OCI-LY1 (cell line): ENCODE data around the gene MED14.

Experiments used
- H2AFZ ChIP-seq: fragments of 200-600 bp; sonication (generic), shearing (Covaris generic); 2 replicates; pipeline ENCODE4 v1.6.0; 2014; ENCODE audit warnings: antibody characterized with exemption, mild to moderate bottlenecking, low read length
- H3F3A ChIP-seq: fragments of 200-600 bp; sonication (generic), shearing (Covaris generic); 2 replicates; pipeline ENCODE4 v1.6.0; 2014; ENCODE audit warnings: mild to moderate bottlenecking, antibody characterized with exemption, low read length, moderate library complexity; ENCODE audit not compliant: insufficient read depth
- H3K27ac ChIP-seq: fragments of 200-600 bp; sonication (generic); 2 replicates; pipeline ENCODE4 v1.5.1; 2014; ENCODE audit warnings: low read length, mixed run types, mild to moderate bottlenecking, low read depth; ENCODE audit not compliant: poor library complexity, severe bottlenecking
- H3K27me3 ChIP-seq: fragments of 200-600 bp; sonication (generic); 2 replicates; pipeline ENCODE4 v1.6.0; 2014; ENCODE audit warnings: antibody characterized with exemption, mild to moderate bottlenecking, low read length, moderate library complexity; ENCODE audit not compliant: insufficient read depth
- H3K36me3 ChIP-seq: fragments of 200-600 bp; sonication (generic); 2 replicates; pipeline ENCODE4 v1.6.1; 2014; ENCODE audit warnings: mild to moderate bottlenecking, antibody characterized with exemption, low read length, moderate library complexity, mixed read lengths; ENCODE audit not compliant: insufficient read depth
- H3K4me1 ChIP-seq: fragments of 200-600 bp; sonication (generic); 2 replicates; pipeline ENCODE4 v1.5.1; 2014; ENCODE audit warnings: mild to moderate bottlenecking, low read length, moderate library complexity; ENCODE audit not compliant: insufficient read depth, severe bottlenecking
- H3K4me2 ChIP-seq: fragments of 200-600 bp; sonication (generic), shearing (Covaris generic); 2 replicates; pipeline ENCODE4 v1.6.1; 2014; ENCODE audit warnings: low read length
- H3K4me3 ChIP-seq: fragments of 200-600 bp; sonication (generic); 2 replicates; pipeline ENCODE4 v1.5.1; 2014; ENCODE audit warnings: low read length, low read depth, mild to moderate bottlenecking, mixed read lengths; ENCODE audit not compliant: poor library complexity, severe bottlenecking
- H3K79me2 ChIP-seq: fragments of 200-600 bp; shearing (Covaris generic); 2 replicates; pipeline ENCODE4 v1.6.1; 2016; ENCODE audit warnings: mixed run types, low read length, mixed read lengths; ENCODE audit not compliant: insufficient read depth
- H3K9ac ChIP-seq: fragments of 200-600 bp; sonication (generic), shearing (Covaris generic); 2 replicates; pipeline ENCODE4 v1.6.1; 2014; ENCODE audit warnings: mild to moderate bottlenecking, low read length, mixed read lengths
- H3K9me2 ChIP-seq: fragments of 200-600 bp; sonication (generic), shearing (Covaris generic); 2 replicates; pipeline ENCODE4 v1.6.1; 2014; ENCODE audit warnings: low read depth, mild to moderate bottlenecking, low read length, mixed read lengths
- H3K9me3 ChIP-seq: fragments of 200-600 bp; shearing (Covaris generic); 2 replicates; pipeline ENCODE4 v1.6.1; 2014; ENCODE audit warnings: low read length, mixed read lengths
- H4K20me1 ChIP-seq: fragments of 200-600 bp; sonication (generic), shearing (Covaris generic); 2 replicates; pipeline ENCODE4 v1.6.0; 2016; ENCODE audit warnings: mild to moderate bottlenecking, low read length; ENCODE audit not compliant: insufficient read depth
- CTCF ChIP-seq: fragments of 200-600 bp; sonication (generic), shearing (Covaris generic); IDR thresholded peaks from 2 replicates; pipeline ENCODE4 v1.5.1; 2017; ENCODE audit warnings: mild to moderate bottlenecking, antibody characterized with exemption, low read length, moderate library complexity, mixed read lengths
- EZH2 ChIP-seq: fragments of 200-600 bp; sonication (generic), shearing (Covaris generic); IDR thresholded peaks from 2 replicates; pipeline ENCODE4 v1.8.0; 2017; ENCODE audit warnings: borderline replicate concordance, mixed run types, mild to moderate bottlenecking, antibody characterized with exemption, low read length, moderate library complexity, mixed read lengths

Gene MED14

GRCh38 chrX:40607381-40607780 is 128.0 kb downstream of the MED14 start:
- 0 out of 2 replicates have a peak, but pooled peaks cover 5% of the 10 kb centered on the region for H3K36me3 ChIP-seq
- no peaks in the 10 kb centered on the region for H3K4me1 ChIP-seq
- H3K9ac ChIP-seq: no peak overlapping the region
- no peak overlapping the region for H3K4me2 ChIP-seq
- H3K9me2 ChIP-seq: no peaks in the 10 kb centered on the region
- TF ChIP-seq CTCF (no peak), EZH2 (no peak)
- no peak overlapping the region for H3K27ac ChIP-seq
- no peak overlapping the region for H3K4me3 ChIP-seq
- H4K20me1 ChIP-seq: no peaks in the 10 kb centered on the region
- H3F3A ChIP-seq: no peaks in the 10 kb centered on the region
- no peak overlapping the region for H2AFZ ChIP-seq
- no peaks in the 10 kb centered on the region for H3K27me3 ChIP-seq
- H3K79me2 ChIP-seq: no peaks in the 10 kb centered on the region
- no peaks in the 10 kb centered on the region for H3K9me3 ChIP-seq

- Histone ChIP-seq H3K27me3 (no peaks in the 10 kb centered on the region), H3K27ac (no peak overlapping the region), H2AFZ (no peak overlapping the region), H4K20me1 (no peaks in the 10 kb centered on the region), H3K79me2 (no peaks in the 10 kb centered on the region), H3K4me1 (no peaks in the 10 kb centered on the region), H3K9me3 (no peaks in the 10 kb centered on the region), H3K36me3 (peaks cover 28% of the 10 kb centered on the region), H3F3A (no peaks in the 10 kb centered on the region), H3K9ac (no peak overlapping the region), H3K4me2 (no peak overlapping the region), H3K4me3 (no peak overlapping the region), H3K9me2 (no peaks in the 10 kb centered on the region)
- no peak for TF ChIP-seq EZH2
- TF ChIP-seq CTCF: no peak
Measured at GRCh38 chrX:40603446-40603845, 131.9 kb downstream of the MED14 start.
